H1 (cell line): ENCODE data around the gene COLQ. TPM values are rescaled to one million over a fixed set of nuclear protein-coding genes. Genes with fewer than 3 reads are reported as not detected.
A peak's percentile ranks its signal among the peaks of the same experiment; 100 is the strongest.

ENCODE experiments used
- CTCF ChIA-PET: fragments of 300-600 bp; sonication (Branson Sonifier 250); formaldehyde crosslinking; loops from one replicate; lab custom pipeline; 2021; ENCODE audit not compliant: partially characterized antibody; lab: Charles Lee
- POLR2A ChIA-PET: fragments of 300-600 bp; sonication (Branson Sonifier 250); formaldehyde crosslinking; loops from one replicate; lab custom pipeline; 2021; ENCODE audit warnings: inconsistent platforms; ENCODE audit not compliant: partially characterized antibody; lab: Charles Lee
- DNase-seq, 2 experiments: peaks; one replicate each; pipeline versions ENCODE4 v3.0.0 to v3.0.0-alpha.2; 2010 to 2022; ENCODE audit warnings: low spot score in 2 of 2, low read depth in 1 of 2, mixed read lengths in 1 of 2
- FAIRE-seq: peaks from 2 replicates; lab custom pipeline; 2011; peaks lifted over from hg19 to GRCh38; lab: Jason Lieb, UNC
- H2AFZ ChIP-seq: 2 replicates; pipeline ENCODE4 v1.8.1; 2012; ENCODE audit warnings: low read length, inconsistent platforms
- H2AK5ac ChIP-seq: 2 replicates; pipeline ENCODE4 v1.6.1; 2013; ENCODE audit warnings: low read depth, low read length
- H2BK120ac ChIP-seq: replicated peaks from 2 replicates; pipeline ENCODE3; 2013; ENCODE audit warnings: low read depth, low read length, inconsistent platforms
- H2BK12ac ChIP-seq: 2 replicates; pipeline ENCODE4 v1.6.1; 2013; ENCODE audit warnings: low read depth, low read length
- H2BK15ac ChIP-seq: 2 replicates; pipeline ENCODE4 v1.6.1; 2013; ENCODE audit warnings: low read length
- H2BK20ac ChIP-seq: 2 replicates; pipeline ENCODE4 v1.6.1; 2013; ENCODE audit warnings: low read length
- H2BK5ac ChIP-seq: 2 replicates; pipeline ENCODE4 v1.6.1; 2013; ENCODE audit warnings: low read depth, low read length
- H3K14ac ChIP-seq: 2 replicates; pipeline ENCODE4 v1.6.1; 2013; ENCODE audit warnings: inconsistent platforms; ENCODE audit not compliant: insufficient read length
- H3K18ac ChIP-seq: 2 replicates; pipeline ENCODE4 v1.6.1; 2013; ENCODE audit warnings: low read length; ENCODE audit errors: extremely low read depth
- H3K23ac ChIP-seq: 2 replicates; pipeline ENCODE4 v1.6.1; 2013; ENCODE audit warnings: inconsistent platforms; ENCODE audit not compliant: insufficient read length
- H3K23me2 ChIP-seq: 2 replicates; pipeline ENCODE4 v1.6.1; 2013; ENCODE audit warnings: low read depth, low read length
- H3K27ac ChIP-seq: 2 replicates; pipeline ENCODE4 v1.6.1; 2011; ENCODE audit warnings: low read depth, low read length, inconsistent platforms
- H3K27me3 ChIP-seq, 4 experiments: replicated peaks in 1 of 4; 1 replicate in 1 of 4; 2 replicates in 3 of 4; pipeline versions ENCODE4 v1.6.1 to v1.8.1; 2011 to 2013; ENCODE audit warnings: low read length in 3 of 4, mild to moderate bottlenecking in 3 of 4, inconsistent platforms in 2 of 4, mixed read lengths in 2 of 4, moderate library complexity in 1 of 4; ENCODE audit not compliant: control insufficient read depth in 3 of 4, insufficient read depth in 3 of 4; ENCODE audit errors: extremely low read depth in 1 of 4
- H3K36me3 ChIP-seq, 4 experiments: 2 replicates each; pipeline versions ENCODE4 v1.6.1 to v1.8.1; 2011 to 2013; ENCODE audit warnings: mild to moderate bottlenecking in 4 of 4, low read length in 3 of 4, moderate library complexity in 2 of 4, control low read depth in 1 of 4, inconsistent platforms in 1 of 4; ENCODE audit not compliant: insufficient read depth in 4 of 4, control insufficient read depth in 2 of 4
- H3K4ac ChIP-seq: replicated peaks from 2 replicates; pipeline ENCODE3; 2013; ENCODE audit warnings: low read length, low read depth, mixed read lengths, inconsistent platforms; ENCODE audit not compliant: insufficient read length
- H3K4me1 ChIP-seq, 4 experiments: replicated peaks in 1 of 4; 1 replicate in 1 of 4; 2 replicates in 3 of 4; pipeline versions ENCODE4 v1.6.1 to v1.8.1; 2011 to 2013; ENCODE audit warnings: low read length in 3 of 4, inconsistent platforms in 2 of 4, mixed read lengths in 1 of 4; ENCODE audit not compliant: insufficient read depth in 4 of 4, control insufficient read depth in 3 of 4
- H3K4me2 ChIP-seq, 2 experiments: 2 replicates each; pipeline versions ENCODE4 v1.6.1 to v1.8.1; 2011 to 2013; ENCODE audit warnings: low read depth in 2 of 2, low read length in 2 of 2, control low read depth in 1 of 2, inconsistent platforms in 1 of 2, mild to moderate bottlenecking in 1 of 2; ENCODE audit not compliant: insufficient read depth in 1 of 2
- H3K4me3 ChIP-seq, 4 experiments: fragments of 200-600, 300-600 bp in 1 of 4; sonication (generic), shearing (Covaris generic), sonication (Bioruptor Twin) in 1 of 4; 2 replicates each; pipeline versions ENCODE4 v1.5.1 to v1.8.1; 2011 to 2016; ENCODE audit warnings: low read length in 4 of 4, low read depth in 3 of 4, control low read depth in 2 of 4, inconsistent platforms in 2 of 4, mild to moderate bottlenecking in 2 of 4, mixed read lengths in 1 of 4, moderate library complexity in 1 of 4; ENCODE audit not compliant: insufficient read depth in 2 of 4; ENCODE audit errors: extremely low read depth in 1 of 4
- H3K56ac ChIP-seq: replicated peaks from 2 replicates; pipeline ENCODE3; 2013; ENCODE audit warnings: low read depth, mild to moderate bottlenecking, mixed read lengths, low read length, inconsistent platforms; ENCODE audit not compliant: insufficient read length
- H3K79me1 ChIP-seq: 2 replicates; pipeline ENCODE4 v1.6.1; 2013; ENCODE audit warnings: low read depth, low read length, control low read depth
- H3K79me2 ChIP-seq, 2 experiments: 2 replicates each; pipeline versions ENCODE4 v1.6.1 to v1.8.1; 2012 to 2013; ENCODE audit warnings: low read length in 2 of 2, mild to moderate bottlenecking in 2 of 2, inconsistent platforms in 1 of 2; ENCODE audit not compliant: insufficient read depth in 2 of 2, control insufficient read depth in 1 of 2
- H3K9ac ChIP-seq, 4 experiments: replicated peaks in 1 of 4; 1 replicate in 1 of 4; 2 replicates in 3 of 4; pipeline versions ENCODE4 v1.6.1 to v1.8.1; 2011 to 2013; ENCODE audit warnings: low read depth in 3 of 4, low read length in 3 of 4, control low read depth in 2 of 4, mild to moderate bottlenecking in 2 of 4, moderate library complexity in 2 of 4, inconsistent platforms in 1 of 4; ENCODE audit errors: extremely low read depth in 1 of 4
- H3K9me3 ChIP-seq, 2 experiments: 2 replicates each; pipeline versions ENCODE4 v1.6.1 to v1.8.1; 2012 to 2013; ENCODE audit warnings: mild to moderate bottlenecking in 2 of 2, moderate library complexity in 2 of 2, control low read depth in 1 of 2, inconsistent platforms in 1 of 2, low read depth in 1 of 2, low read length in 1 of 2, mixed read lengths in 1 of 2; ENCODE audit not compliant: insufficient read depth in 2 of 2
- H4K20me1 ChIP-seq, 2 experiments: replicated peaks in 1 of 2; 2 replicates each; pipeline versions ENCODE3 to v1.8.1; 2011 to 2013; ENCODE audit warnings: inconsistent platforms in 2 of 2, low read length in 2 of 2, mild to moderate bottlenecking in 1 of 2; ENCODE audit not compliant: insufficient read depth in 2 of 2, control insufficient read depth in 1 of 2
- H4K5ac ChIP-seq: 2 replicates; pipeline ENCODE4 v1.6.1; 2013; ENCODE audit warnings: low read length, low read depth, mixed read lengths, inconsistent platforms; ENCODE audit not compliant: insufficient read length
- H4K8ac ChIP-seq: 2 replicates; pipeline ENCODE4 v1.8.0; 2013; ENCODE audit warnings: mild to moderate bottlenecking, moderate library complexity, low read length, inconsistent platforms; ENCODE audit not compliant: insufficient read depth; ENCODE audit errors: extremely low read depth
- H4K91ac ChIP-seq: replicated peaks from 2 replicates; pipeline ENCODE3; 2013; ENCODE audit warnings: low read length, mixed read lengths, inconsistent platforms; ENCODE audit not compliant: insufficient read length
- BCL11A ChIP-seq, 2 experiments: IDR thresholded peaks; one replicate each; pipeline ENCODE4 v1.6.1; 2011; ENCODE audit warnings: low read depth in 2 of 2, low read length in 2 of 2, mild to moderate bottlenecking in 2 of 2
- CTCF ChIP-seq, 3 experiments: IDR thresholded peaks; 1 replicate in 2 of 3; 2 replicates in 1 of 3; pipeline versions ENCODE4 v1.5.1 to v1.6.1; 2011; ENCODE audit warnings: low read length in 3 of 3, mild to moderate bottlenecking in 3 of 3, inconsistent platforms in 2 of 3, low read depth in 1 of 3, moderate library complexity in 1 of 3; ENCODE audit not compliant: insufficient read depth in 1 of 3; ENCODE audit errors: control extremely low read depth in 1 of 3
- EZH2 ChIP-seq: fragments of 200-600 bp; sonication (generic); IDR thresholded peaks from 2 replicates; pipeline ENCODE4 v1.7.1; 2012; ENCODE audit warnings: low read depth, mild to moderate bottlenecking, moderate library complexity, low read length, inconsistent platforms; ENCODE audit not compliant: severe bottlenecking
- FOSL1 ChIP-seq: IDR thresholded peaks from 2 replicates; pipeline ENCODE4 v1.6.1; 2011; ENCODE audit warnings: mild to moderate bottlenecking, low read depth, low read length, moderate library complexity; ENCODE audit not compliant: insufficient read depth
- GABPA ChIP-seq: IDR thresholded peaks from 2 replicates; pipeline ENCODE4 v1.6.1; 2011; ENCODE audit warnings: mild to moderate bottlenecking, low read length, moderate library complexity, borderline replicate concordance; ENCODE audit not compliant: insufficient read depth
- HDAC2 ChIP-seq, 2 experiments: fragments of 300-600 bp in 1 of 2; sonication (generic) in 1 of 2; IDR thresholded peaks; 2 replicates each; pipeline ENCODE4 v1.6.1; 2011 to 2012; ENCODE audit warnings: low read depth in 2 of 2, low read length in 2 of 2, mild to moderate bottlenecking in 2 of 2, moderate library complexity in 2 of 2, borderline replicate concordance in 1 of 2, inconsistent platforms in 1 of 2
- SRF ChIP-seq: IDR thresholded peaks from 2 replicates; pipeline ENCODE4 v1.6.1; 2011; ENCODE audit warnings: mild to moderate bottlenecking, low read depth, low read length, moderate library complexity
- TAF7 ChIP-seq: optimal IDR thresholded peaks from 2 replicates; pipeline ENCODE3; 2011; ENCODE audit warnings: low read depth, mild to moderate bottlenecking, inconsistent platforms, low read length, moderate library complexity, borderline replicate concordance
- WGBS, 2 experiments: shearing (Covaris generic) in 1 of 2; methylation state at CpG; one replicate each; pipeline versions ENCODE4 v1.1.6 to v1.1.7; 2013 to 2015; ENCODE audit warnings: low lambda C conversion rate in 2 of 2, mixed read lengths in 2 of 2, inconsistent platforms in 1 of 2, low coverage in 1 of 2, missing lambda C conversion rate in 1 of 2; ENCODE audit not compliant: insufficient replicate concordance in 2 of 2, insufficient coverage in 1 of 2, insufficient read length in 1 of 2; ENCODE audit errors: extremely low coverage in 1 of 2, missing lambda C conversion rate in 1 of 2; 5-methylcytosine and 5-hydroxymethylcytosine counted together
- polyA plus RNA-seq, 7 experiments: library from polyadenylated mRNA; depleted of rRNA in 3 of 7; stranded (reverse) in 5 of 7; unstranded in 2 of 7; fragments of >200 nt in 5 of 7; fragments of 200-250 nt in 2 of 7; gene quantifications; 1 replicate in 5 of 7; 2 replicates in 1 of 7; 4 replicates in 1 of 7; pipeline versions ENCODE4 v1.2.1 to v1.2.3, GENCODE V29; 2011 to 2013; ENCODE audit warnings: missing spikeins in 2 of 7, mixed read lengths in 2 of 7
- total RNA-seq: library from RNA; stranded (reverse); fragmentation: NEBNext Ultra II Directional; extraction: Animal tissue kit (Norgen Biotek cat#: 25700); gene quantifications from 2 replicates; pipeline ENCODE4 v1.2.1, GENCODE V29; 2021
- TF ChIP-seq, protein P1 (sequence below): IDR thresholded peaks from 2 replicates; pipeline ENCODE4 v1.6.1; 2012; ENCODE audit warnings: inconsistent platforms

COLQ gene
- total and polyA plus RNA-seq, 2 of the 8 experiments (the other 6 are each of a cell fraction or from before 2014, with no cell fraction given): 1.5 to 1.9 TPM

DNA sequence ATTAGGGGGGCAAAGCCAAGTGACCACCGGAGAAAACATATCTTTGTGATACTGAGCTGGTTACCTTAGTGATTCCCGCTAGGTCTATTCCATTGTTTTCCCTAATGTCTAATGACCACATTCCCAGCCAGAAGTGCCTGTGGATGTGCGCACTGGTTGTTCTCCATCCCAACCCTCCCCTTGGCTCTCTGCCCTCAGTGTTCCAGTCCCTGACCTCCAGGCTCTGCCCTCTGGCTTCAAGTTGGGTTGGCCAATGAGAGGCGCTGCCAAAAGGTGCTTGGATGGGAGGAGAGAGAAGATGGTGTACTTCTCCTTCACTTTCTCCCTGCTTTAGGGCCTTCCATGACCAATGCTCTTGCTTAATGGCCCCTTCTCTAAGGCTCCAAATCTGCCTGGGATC is 2.4 kb downstream of the COLQ start:
- Histone ChIP-seq H4K20me1 (no peaks in the 10 kb centered on the region), H3K4me3 (no peak overlapping the region), H3K4me2 (no peak overlapping the region), H3K27me3 (peaks cover 2 to 17% (median 8%) of the 10 kb centered on the region in 4 experiments; a peak in 6 of 7 replicates), H2BK120ac (no peak overlapping the region), H4K5ac (no peak overlapping the region), H2BK15ac (no peak overlapping the region), H2BK12ac (no peak overlapping the region), H2BK20ac (no peak overlapping the region), H3K23ac (no peak overlapping the region), H3K79me1 (no peaks in the 10 kb centered on the region), H2AK5ac (no peak overlapping the region), H2AFZ (0 out of 2 replicates have a peak overlapping the region, but pooled peaks have one; percentile 23), H3K9ac (no peak overlapping the region), H3K36me3 (no peaks in the 10 kb centered on the region), H3K4ac (no peak overlapping the region), H3K9me3 (no peaks in the 10 kb centered on the region), H3K14ac (no peak overlapping the region), H4K91ac (no peak overlapping the region), H3K4me1 (peaks cover 2 to 12% (median 8%) of the 10 kb centered on the region in 4 experiments; a peak in 6 of 7 replicates), H3K56ac (no peak overlapping the region), H3K23me2 (no peaks in the 10 kb centered on the region; the same call in 1 of the 2 replicates), H3K18ac (no peak overlapping the region), H3K27ac (no peak overlapping the region), H2BK5ac (no peak overlapping the region), H3K79me2 (no peaks in the 10 kb centered on the region), H4K8ac (no peak overlapping the region)
- ChIA-PET CTCF (interaction anchor here (1.3 to 3.9 kb wide), 5 partner anchors 9 to 95 kb away, joined by 3 to 39 read pairs (median 3); partner anchors contain the start of gene HACL1), POLR2A (interaction anchor here (1.0 kb wide), 1 partner anchor 10 kb away, joined by 3 read pairs; no protein-coding TSS in a partner anchor)
- no peak for DNase-seq
- FAIRE-seq: no peak
- WGBS, 2 experiments: 92% methylated on average over 4 of the region's 4 CpGs; no CpG with 5 or more reads in 1 of the 2 experiments
- TF ChIP-seq SRF (no peak), BCL11A (IDR thresholded peaks at IDR 0.05; ENCODE audit: low read depth in 2 of 2, low read length in 2 of 2) (no peak), CTCF (IDR thresholded peaks at IDR 0.05; ENCODE audit: control extremely low read depth in 1 of 3, insufficient read depth in 1 of 3, low read depth in 1 of 3, low read length in 3 of 3) (no peak), EZH2 (no peak), FOSL1 (no peak), TAF7 (no peak), GABPA (no peak), HDAC2 (IDR thresholded peaks at IDR 0.05; ENCODE audit: borderline replicate concordance in 1 of 2, low read depth in 2 of 2, low read length in 2 of 2) (no peak)
- TF ChIP-seq, protein P1, sequence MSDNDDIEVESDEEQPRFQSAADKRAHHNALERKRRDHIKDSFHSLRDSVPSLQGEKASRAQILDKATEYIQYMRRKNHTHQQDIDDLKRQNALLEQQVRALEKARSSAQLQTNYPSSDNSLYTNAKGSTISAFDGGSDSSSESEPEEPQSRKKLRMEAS: no peak
